Ishikawa (cell line): ENCODE data around the gene TAF12.

ENCODE experiments used
- CEBPB ChIP-seq: IDR thresholded peaks from 2 replicates; pipeline ENCODE4 v1.6.1; 2012
- CREB1 ChIP-seq: IDR thresholded peaks from 2 replicates; pipeline ENCODE4 v1.6.1; 2012; ENCODE audit warnings: low read depth
- EP300 ChIP-seq: IDR thresholded peaks from 2 replicates; pipeline ENCODE4 v1.6.1; 2012; ENCODE audit warnings: borderline replicate concordance
- FOXM1 ChIP-seq: IDR thresholded peaks from 2 replicates; pipeline ENCODE4 v1.6.1; 2012; ENCODE audit warnings: low read depth, borderline replicate concordance
- NFIC ChIP-seq: IDR thresholded peaks from 2 replicates; pipeline ENCODE4 v1.6.1; 2012
- RAD21 ChIP-seq: IDR thresholded peaks from 2 replicates; pipeline ENCODE4 v1.6.1; 2012; ENCODE audit warnings: low read depth
- TEAD4 ChIP-seq: IDR thresholded peaks from 2 replicates; pipeline ENCODE4 v1.6.1; 2012
- YY1 ChIP-seq: IDR thresholded peaks from 2 replicates; pipeline ENCODE4 v1.6.1; 2012; ENCODE audit warnings: low read depth
- TF ChIP-seq, protein P1 (sequence below): IDR thresholded peaks from 2 replicates; pipeline ENCODE4 v1.6.1; 2012
- TF ChIP-seq, protein P2 (sequence below): IDR thresholded peaks from 2 replicates; pipeline ENCODE4 v1.6.1; 2012; ENCODE audit warnings: low read depth, mild to moderate bottlenecking

DNA sequence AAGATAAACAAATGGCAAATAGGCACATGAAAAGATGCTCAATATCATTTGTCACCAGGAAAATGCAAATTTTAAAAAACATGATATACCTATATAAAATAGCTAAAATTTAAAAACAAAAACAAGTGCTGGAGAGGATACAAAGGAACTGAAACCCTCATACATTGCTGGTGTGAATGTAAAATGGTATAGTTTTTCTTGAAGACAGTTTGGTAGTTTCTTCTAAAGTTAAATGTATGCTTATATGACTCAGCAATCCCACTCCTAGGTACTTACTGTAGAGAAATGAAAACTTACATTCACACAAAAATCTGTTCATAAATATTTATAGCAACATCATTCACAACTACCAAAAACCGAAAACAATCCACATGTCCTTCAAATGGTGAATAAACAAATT, 11.2 kb downstream of the TAF12 start:
- TF ChIP-seq RAD21 (no peak), EP300 (no peak), CEBPB (no peak), CREB1 (no peak), YY1 (no peak), NFIC (no peak), FOXM1 (no peak), TEAD4 (no peak)
- TF ChIP-seq, protein P1, sequence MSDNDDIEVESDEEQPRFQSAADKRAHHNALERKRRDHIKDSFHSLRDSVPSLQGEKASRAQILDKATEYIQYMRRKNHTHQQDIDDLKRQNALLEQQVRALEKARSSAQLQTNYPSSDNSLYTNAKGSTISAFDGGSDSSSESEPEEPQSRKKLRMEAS: no peak
- TF ChIP-seq, protein P2, sequence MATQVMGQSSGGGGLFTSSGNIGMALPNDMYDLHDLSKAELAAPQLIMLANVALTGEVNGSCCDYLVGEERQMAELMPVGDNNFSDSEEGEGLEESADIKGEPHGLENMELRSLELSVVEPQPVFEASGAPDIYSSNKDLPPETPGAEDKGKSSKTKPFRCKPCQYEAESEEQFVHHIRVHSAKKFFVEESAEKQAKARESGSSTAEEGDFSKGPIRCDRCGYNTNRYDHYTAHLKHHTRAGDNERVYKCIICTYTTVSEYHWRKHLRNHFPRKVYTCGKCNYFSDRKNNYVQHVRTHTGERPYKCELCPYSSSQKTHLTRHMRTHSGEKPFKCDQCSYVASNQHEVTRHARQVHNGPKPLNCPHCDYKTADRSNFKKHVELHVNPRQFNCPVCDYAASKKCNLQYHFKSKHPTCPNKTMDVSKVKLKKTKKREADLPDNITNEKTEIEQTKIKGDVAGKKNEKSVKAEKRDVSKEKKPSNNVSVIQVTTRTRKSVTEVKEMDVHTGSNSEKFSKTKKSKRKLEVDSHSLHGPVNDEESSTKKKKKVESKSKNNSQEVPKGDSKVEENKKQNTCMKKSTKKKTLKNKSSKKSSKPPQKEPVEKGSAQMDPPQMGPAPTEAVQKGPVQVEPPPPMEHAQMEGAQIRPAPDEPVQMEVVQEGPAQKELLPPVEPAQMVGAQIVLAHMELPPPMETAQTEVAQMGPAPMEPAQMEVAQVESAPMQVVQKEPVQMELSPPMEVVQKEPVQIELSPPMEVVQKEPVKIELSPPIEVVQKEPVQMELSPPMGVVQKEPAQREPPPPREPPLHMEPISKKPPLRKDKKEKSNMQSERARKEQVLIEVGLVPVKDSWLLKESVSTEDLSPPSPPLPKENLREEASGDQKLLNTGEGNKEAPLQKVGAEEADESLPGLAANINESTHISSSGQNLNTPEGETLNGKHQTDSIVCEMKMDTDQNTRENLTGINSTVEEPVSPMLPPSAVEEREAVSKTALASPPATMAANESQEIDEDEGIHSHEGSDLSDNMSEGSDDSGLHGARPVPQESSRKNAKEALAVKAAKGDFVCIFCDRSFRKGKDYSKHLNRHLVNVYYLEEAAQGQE: no peak
